Thoracic aorta (tissue), 2 donors: ENCODE measurements around the gene LAMTOR3. TPM values are rescaled to one million over a fixed set of nuclear protein-coding genes. Genes with fewer than 3 reads are reported as not detected.

ENCODE experiments used
- ATAC-seq: fragments of 150-250 bp; one replicate; pipeline ENCODE4 v1.8.0; 2017; ENCODE audit warnings: low read depth; ENCODE audit not compliant: insufficient number of reproducible peaks, low FRiP score
- DNase-seq: peaks from one replicate; pipeline ENCODE4 v3.0.0-alpha.2; 2020; ENCODE audit warnings: low spot score
- H3K27ac ChIP-seq, 2 donors: fragments of 200-600 bp; sonication (generic); 1 replicate in 1 of 2; 2 replicates in 1 of 2; pipeline ENCODE4 v1.5.1; 2016; ENCODE audit warnings: mild to moderate bottlenecking in 2 of 2, moderate library complexity in 2 of 2
- H3K27me3 ChIP-seq: fragments of 200-600 bp; sonication (generic); replicated peaks from 2 replicates; pipeline ENCODE4 v1.6.0; 2016; ENCODE audit warnings: mild to moderate bottlenecking; ENCODE audit not compliant: insufficient read depth
- H3K36me3 ChIP-seq: fragments of 200-600 bp; sonication (generic); one replicate; pipeline ENCODE4 v1.5.1; 2016
- H3K4me1 ChIP-seq, 2 donors: fragments of 200-600 bp; sonication (generic); 1 replicate in 1 of 2; 2 replicates in 1 of 2; pipeline versions ENCODE4 v1.5.1 to v1.6.0; 2016; ENCODE audit warnings: low read depth in 2 of 2, mild to moderate bottlenecking in 1 of 2; ENCODE audit not compliant: control insufficient read depth in 1 of 2
- H3K4me3 ChIP-seq: fragments of 200-600 bp; sonication (generic); 2 replicates; pipeline ENCODE4 v1.5.1; 2016; ENCODE audit warnings: mild to moderate bottlenecking
- H3K9me3 ChIP-seq: fragments of 200-600 bp; sonication (generic); 2 replicates; pipeline ENCODE4 v1.5.1; 2016
- total RNA-seq, 2 donors: library from RNA; depleted of rRNA; stranded (reverse); fragments of >200 nt; gene quantifications; one replicate each; pipeline versions ENCODE4 v1.1.0 to v1.2.3, GENCODE V29; 2016
- TF ChIP-seq, protein P1 (sequence below): fragments of 200-600 bp; sonication (generic); IDR thresholded peaks from one replicate; pipeline ENCODE4 v1.5.1; 2019; ENCODE audit warnings: antibody characterized with exemption

The LAMTOR3 gene
- total RNA-seq, 2 donors from 2014 or later = 28.4 to 29.5 TPM

DNA sequence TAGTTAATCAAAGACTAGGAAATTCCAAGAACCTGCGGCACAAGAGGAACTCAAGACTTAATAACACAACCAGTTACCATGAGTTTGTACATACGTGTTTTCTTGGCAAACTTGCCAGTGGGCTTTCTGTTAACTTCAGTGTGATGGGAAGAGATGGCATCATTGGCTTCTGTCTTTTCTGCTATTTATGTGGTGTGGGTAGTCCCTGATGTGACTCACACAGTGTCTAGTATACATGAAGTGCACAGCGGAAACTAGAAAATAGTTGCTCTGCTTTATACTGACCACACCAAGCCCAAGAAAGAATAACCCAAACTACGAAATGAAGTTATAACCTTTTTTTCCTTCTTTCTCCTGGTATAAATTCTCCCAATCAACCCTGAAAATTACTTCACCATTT is 53.1 kb downstream of the LAMTOR3 start:
- TF ChIP-seq, protein P1, sequence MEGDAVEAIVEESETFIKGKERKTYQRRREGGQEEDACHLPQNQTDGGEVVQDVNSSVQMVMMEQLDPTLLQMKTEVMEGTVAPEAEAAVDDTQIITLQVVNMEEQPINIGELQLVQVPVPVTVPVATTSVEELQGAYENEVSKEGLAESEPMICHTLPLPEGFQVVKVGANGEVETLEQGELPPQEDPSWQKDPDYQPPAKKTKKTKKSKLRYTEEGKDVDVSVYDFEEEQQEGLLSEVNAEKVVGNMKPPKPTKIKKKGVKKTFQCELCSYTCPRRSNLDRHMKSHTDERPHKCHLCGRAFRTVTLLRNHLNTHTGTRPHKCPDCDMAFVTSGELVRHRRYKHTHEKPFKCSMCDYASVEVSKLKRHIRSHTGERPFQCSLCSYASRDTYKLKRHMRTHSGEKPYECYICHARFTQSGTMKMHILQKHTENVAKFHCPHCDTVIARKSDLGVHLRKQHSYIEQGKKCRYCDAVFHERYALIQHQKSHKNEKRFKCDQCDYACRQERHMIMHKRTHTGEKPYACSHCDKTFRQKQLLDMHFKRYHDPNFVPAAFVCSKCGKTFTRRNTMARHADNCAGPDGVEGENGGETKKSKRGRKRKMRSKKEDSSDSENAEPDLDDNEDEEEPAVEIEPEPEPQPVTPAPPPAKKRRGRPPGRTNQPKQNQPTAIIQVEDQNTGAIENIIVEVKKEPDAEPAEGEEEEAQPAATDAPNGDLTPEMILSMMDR = no peak
- Histone ChIP-seq H3K4me1 (peaks cover 5 to 16% of the 10 kb centered on the region in 2 donors), H3K36me3 (no peaks in the 10 kb centered on the region), H3K27ac (no peak overlapping the region), H3K9me3 (no peaks in the 10 kb centered on the region), H3K4me3 (no peak overlapping the region), H3K27me3 (no peaks in the 10 kb centered on the region)
- ATAC-seq (no peak), DNase-seq (no peak)

DNA sequence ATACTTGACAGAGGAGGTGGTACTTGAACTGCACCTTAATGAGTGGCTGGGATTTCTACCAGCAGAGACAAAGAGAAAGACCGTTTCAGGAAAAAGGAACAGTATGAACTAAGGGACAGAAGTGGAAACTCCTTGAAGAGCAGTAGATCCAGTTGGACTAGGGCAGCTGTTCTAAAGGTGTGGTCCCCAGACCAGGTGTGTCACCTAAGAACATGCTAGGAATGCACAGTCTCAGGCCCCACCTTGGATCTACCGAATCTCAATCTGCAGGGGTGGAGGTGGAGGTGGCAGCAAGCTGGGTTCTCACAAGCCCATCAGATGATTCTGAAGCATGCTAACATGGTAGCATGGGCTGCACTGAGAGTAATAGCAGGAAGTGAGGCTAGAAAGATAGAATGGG is 55.3 kb downstream of the LAMTOR3 start:
- no peaks in the 10 kb centered on the region for H3K27me3 ChIP-seq
- H3K36me3 ChIP-seq = no peaks in the 10 kb centered on the region
- no peak for DNase-seq
- no peak overlapping the region for H3K27ac ChIP-seq
- H3K4me1 ChIP-seq = no peaks in the 10 kb centered on the region
- TF ChIP-seq, protein P1 = no peak
- H3K9me3 ChIP-seq = no peaks in the 10 kb centered on the region
- H3K4me3 ChIP-seq = no peak overlapping the region
- no peak for ATAC-seq

DNA sequence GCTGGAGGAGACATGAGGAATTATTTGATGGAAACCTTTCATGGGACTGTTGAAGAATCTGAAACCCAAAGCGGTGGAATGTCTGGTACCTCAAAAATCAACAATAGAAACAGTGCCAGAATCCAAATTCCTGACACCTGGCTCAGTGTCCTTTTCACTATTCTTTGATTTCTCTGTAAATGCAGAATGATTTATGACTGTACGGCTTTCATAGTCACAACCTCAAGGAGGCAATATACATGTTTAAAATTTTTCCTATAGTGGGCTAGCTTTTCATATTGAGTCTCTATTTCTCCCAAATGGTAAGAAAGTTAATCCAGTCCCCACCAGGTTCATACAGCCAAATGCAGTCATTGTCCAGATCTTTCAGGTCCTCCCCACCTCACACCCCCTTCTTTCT is 58.3 kb downstream of the LAMTOR3 start:
- H3K4me1 ChIP-seq = peaks cover 14 to 17% of the 10 kb centered on the region in 2 donors
- TF ChIP-seq, protein P1 = no peak
- DNase-seq = no peak
- no peaks in the 10 kb centered on the region for H3K9me3 ChIP-seq
- ATAC-seq = no peak
- H3K27me3 ChIP-seq = no peaks in the 10 kb centered on the region
- no peak overlapping the region for H3K4me3 ChIP-seq
- H3K36me3 ChIP-seq = no peaks in the 10 kb centered on the region
- no peak overlapping the region for H3K27ac ChIP-seq

- no peaks in the 10 kb centered on the region for H3K9me3 ChIP-seq
- no peak overlapping the region for H3K27ac ChIP-seq
- peaks cover 14 to 17% of the 10 kb centered on the region in 2 donors for H3K4me1 ChIP-seq
- ATAC-seq = no peak
- DNase-seq = no peak
- H3K4me3 ChIP-seq = no peak overlapping the region
- H3K27me3 ChIP-seq = no peaks in the 10 kb centered on the region
- H3K36me3 ChIP-seq = no peaks in the 10 kb centered on the region
- TF ChIP-seq, protein P1 = no peak
Measured at GRCh38 chr4:99834569-99834968, 59.7 kb downstream of the LAMTOR3 start.

- Histone ChIP-seq H3K27ac (no peak overlapping the region), H3K27me3 (no peaks in the 10 kb centered on the region), H3K9me3 (no peaks in the 10 kb centered on the region), H3K36me3 (no peaks in the 10 kb centered on the region), H3K4me3 (no peak overlapping the region), H3K4me1 (peaks cover 14 to 21% of the 10 kb centered on the region in 2 donors)
- TF ChIP-seq, protein P1 = no peak
- ATAC-seq (no peak), DNase-seq (no peak)
Measured at GRCh38 chr4:99833756-99834155, 60.5 kb downstream of the LAMTOR3 start.
